ENCODE results near the gene CADPS.

Gene CADPS

GRCh38 chr3:62811119-62811518 is 64.1 kb downstream of the CADPS start:
- no peak for DNase-seq (ENCODE audit: low read depth)

GRCh38 chr3:62809369-62809768 is 65.8 kb downstream of the CADPS start:
- no peak for DNase-seq (ENCODE audit: low read depth)

DNA sequence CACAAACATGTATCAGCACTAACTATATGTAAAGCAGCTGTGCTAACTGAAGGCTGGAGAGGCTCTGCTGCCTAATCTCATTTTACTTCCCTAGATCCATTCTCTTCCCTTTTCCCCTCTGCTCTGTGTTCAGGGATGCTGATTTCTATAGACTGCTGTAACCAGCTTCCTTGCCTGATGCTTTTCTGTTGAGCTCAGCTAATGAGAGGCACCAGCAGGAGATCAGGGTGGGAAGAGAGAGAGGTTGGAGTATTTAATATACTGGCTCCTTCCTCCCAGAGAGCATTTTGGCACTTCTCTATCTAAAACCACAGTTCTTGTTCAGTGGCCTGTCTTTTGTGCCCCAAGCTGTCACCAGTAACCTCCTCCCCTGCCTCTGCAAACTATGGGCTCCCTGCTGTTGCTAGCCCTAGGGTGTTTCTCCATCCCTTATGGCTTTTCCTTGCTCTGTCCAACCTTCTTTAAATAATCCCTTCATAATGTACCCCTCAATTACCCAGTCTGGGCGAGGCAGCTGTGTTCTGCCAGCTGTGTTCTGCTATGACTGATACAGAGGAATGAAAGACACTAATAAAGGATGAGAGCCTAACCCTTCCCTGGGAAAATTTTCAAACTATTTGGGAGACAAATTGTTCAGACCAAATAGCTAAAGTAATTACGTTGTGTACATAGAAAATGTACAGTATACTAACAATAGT is 69.5 kb downstream of the CADPS start:
- DNase-seq (ENCODE audit: low read depth), result no peak

GRCh38 chr3:62805106-62805505 is 70.1 kb downstream of the CADPS start:
- no peak for DNase-seq (ENCODE audit: low read depth)

- no peak for DNase-seq (ENCODE audit: low read depth)
Observed at GRCh38 chr3:62803276-62803675, 71.9 kb downstream of the CADPS start.

DNA sequence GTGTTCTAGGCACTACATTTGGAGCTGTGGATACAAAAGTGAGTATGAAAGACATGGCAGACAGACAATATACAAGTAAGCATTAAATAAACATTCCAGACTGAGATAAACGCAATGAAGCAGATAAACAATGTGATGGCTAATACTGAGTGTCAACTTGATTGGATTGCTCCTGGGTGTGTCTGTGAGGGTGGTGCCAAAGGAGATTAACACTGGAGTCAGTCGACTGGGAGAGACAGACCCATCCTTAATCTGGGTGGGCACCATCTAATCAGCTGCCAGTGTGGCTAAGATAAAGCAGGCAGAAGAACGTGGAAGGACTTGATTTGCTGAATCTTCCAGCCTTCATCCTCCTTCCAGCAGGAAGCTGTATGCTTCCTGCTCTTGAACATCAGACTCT is 77.2 kb downstream of the CADPS start:
- DNase-seq (ENCODE audit: low read depth), result no peak

- no peak for DNase-seq (ENCODE audit: low read depth)
Observed at GRCh38 chr3:62797132-62797531, 78.1 kb downstream of the CADPS start.

DNA sequence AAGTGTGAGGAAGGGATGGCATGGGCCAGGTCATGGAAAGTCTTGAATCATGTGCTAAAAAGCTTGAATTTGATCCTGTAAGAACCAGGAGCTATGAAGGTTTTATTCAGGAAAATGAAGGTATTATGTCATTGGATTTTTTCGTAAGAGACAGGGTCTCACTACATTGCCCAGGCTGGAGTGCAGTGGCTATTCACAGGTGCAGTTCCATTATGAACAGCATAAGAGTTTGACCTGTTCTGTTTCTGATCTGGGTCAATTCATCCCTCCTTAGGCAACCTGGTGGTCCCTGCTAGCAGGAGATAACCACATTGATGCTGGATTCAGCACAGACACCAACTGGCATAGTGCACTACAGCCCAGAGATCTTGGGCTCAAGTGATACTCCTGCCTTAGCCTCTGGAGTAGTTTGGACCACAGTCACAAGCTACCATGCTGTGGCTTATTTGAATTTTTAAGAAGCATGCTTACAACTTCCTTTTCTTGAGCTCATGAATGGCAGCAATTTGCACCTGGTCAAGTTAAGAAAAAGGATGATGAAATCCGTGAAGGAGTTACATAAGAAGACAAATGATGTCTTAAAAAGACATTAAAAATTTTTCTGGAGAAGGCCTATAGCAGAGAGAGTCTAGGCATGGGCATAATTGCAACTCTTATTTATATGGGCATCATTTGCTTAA is 79.1 kb downstream of the CADPS start:
- DNase-seq (ENCODE audit: low read depth), result no peak

- no peak for DNase-seq (ENCODE audit: low read depth)
Observed at GRCh38 chr3:62793946-62794345, 81.3 kb downstream of the CADPS start.

- no peak for DNase-seq (ENCODE audit: low read depth)
Observed at GRCh38 chr3:62785384-62785783, 89.8 kb downstream of the CADPS start.

DNA sequence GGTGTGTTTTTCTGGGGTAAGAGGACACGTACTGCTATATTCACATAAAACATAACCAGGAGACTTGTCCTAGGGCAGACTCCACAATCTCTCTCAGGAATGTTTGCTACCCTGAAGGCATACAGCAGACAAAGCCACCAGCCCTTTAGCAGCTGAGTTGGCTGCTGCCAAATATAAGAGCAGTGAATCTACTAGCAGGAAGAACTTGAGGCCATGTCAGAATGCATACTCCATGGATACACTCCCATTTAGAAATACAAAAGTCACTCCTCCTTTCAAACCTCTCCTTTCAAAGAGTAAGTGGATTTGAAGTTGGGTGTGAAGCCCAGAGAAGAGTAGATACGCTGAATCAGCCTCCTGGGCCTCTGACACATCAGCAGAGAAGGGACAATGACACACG is 94.1 kb downstream of the CADPS start:
- no peak for DNase-seq (ENCODE audit: low read depth)

DNA sequence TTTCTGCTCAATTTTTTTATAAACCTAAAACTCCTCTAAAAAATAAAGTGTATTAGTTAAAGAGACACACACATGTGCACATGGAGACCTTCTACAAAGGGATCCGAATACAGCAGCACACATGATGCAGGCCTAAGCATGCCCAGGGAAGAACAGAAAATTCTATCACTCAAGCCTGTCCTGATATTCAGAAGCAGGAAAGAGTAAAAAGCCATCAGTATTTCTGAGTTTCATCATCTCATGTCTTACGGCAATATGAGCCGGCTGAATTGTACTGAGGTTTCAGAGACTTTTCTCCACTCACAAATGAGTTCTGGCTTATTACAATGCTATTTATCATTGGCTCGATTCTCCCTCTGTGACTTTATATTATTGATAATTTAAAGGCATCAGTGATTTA is 97.5 kb downstream of the CADPS start:
- DNase-seq (ENCODE audit: low read depth), result no peak

- no peak for DNase-seq (ENCODE audit: low read depth)
Observed at GRCh38 chr3:62777130-62777529, 98.1 kb downstream of the CADPS start.

- DNase-seq (ENCODE audit: low read depth), result no peak
Observed at GRCh38 chr3:62774221-62774620, 101.0 kb downstream of the CADPS start.

DNA sequence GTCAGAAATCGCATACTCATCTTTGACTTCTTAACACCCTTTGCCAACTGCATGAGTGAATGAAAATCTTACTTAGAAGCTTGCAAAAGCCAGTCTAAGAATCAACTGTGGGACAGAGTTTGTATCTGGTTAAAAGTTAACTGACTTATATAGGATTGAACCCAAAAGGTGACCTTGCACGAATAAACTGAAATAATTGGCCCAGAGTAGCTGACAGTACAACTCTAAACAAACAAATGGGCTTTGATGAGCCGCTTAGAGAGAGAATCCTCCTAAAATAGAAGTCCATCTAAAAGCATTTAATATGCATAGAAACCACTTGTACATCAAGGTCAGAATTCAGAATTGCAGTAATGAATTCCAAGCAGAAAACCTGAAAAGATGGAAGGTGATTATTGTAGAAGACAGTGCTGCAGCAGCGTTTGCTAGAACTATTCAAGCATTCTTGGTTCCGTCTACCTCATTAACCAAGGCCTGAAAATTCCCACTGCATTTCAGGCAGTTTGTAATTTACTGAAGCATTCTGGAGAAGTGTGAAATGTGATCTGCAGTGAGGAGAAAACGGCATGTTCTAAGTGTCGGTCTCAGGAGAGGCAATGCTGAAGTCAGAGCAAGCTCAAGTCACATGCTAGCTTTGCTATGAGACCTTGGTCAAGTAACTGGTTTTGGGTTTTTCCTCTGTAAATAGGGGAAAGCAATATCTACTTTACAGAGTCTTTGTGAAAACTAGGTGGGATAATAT is 103.7 kb downstream of the CADPS start:
- DNase-seq (ENCODE audit: low read depth), result no peak

GRCh38 chr3:62768896-62769295 is 106.3 kb downstream of the CADPS start:
- DNase-seq (ENCODE audit: low read depth), result no peak

- DNase-seq (ENCODE audit: low read depth), result no peak
Observed at GRCh38 chr3:62761711-62762110, 113.5 kb downstream of the CADPS start.

GRCh38 chr3:62761311-62761710 is 113.9 kb downstream of the CADPS start:
- no peak for DNase-seq (ENCODE audit: low read depth)

- DNase-seq (ENCODE audit: low read depth), result no peak
Observed at GRCh38 chr3:62758296-62759066, 116.7 kb downstream of the CADPS start.

- no peak for DNase-seq (ENCODE audit: low read depth)
Observed at GRCh38 chr3:62757045-62757444, 118.2 kb downstream of the CADPS start.

- no peak for DNase-seq (ENCODE audit: low read depth)
Observed at GRCh38 chr3:62755285-62755684, 119.9 kb downstream of the CADPS start.

GRCh38 chr3:62749657-62750056 is 125.6 kb downstream of the CADPS start:
- DNase-seq (ENCODE audit: low read depth), result no peak

Data from HS-27A (cell line).